ENCODE results near the gene SMIM35.

SMIM35 gene

DNA sequence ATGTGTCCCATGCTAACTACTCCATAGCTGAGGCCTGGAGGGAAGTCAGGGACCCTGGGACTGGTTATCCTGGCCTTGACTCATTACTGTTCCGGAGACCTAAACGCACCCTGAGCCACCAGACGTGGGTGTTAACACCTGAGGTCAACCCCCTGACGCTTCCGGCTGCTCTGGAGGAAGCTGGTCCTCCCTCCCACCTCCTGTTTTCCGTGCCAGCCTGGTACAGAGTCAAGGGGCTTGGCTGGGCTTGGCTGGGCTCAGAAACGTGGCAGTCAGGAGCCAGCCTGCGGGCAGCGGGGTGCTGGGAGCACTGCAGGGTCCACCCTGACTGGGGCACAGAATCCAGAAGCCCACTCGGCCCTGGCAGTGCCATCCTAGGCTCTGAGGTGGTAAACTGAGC, 7.3 kb downstream of the SMIM35 start:
- no peak for DNase-seq

DNA sequence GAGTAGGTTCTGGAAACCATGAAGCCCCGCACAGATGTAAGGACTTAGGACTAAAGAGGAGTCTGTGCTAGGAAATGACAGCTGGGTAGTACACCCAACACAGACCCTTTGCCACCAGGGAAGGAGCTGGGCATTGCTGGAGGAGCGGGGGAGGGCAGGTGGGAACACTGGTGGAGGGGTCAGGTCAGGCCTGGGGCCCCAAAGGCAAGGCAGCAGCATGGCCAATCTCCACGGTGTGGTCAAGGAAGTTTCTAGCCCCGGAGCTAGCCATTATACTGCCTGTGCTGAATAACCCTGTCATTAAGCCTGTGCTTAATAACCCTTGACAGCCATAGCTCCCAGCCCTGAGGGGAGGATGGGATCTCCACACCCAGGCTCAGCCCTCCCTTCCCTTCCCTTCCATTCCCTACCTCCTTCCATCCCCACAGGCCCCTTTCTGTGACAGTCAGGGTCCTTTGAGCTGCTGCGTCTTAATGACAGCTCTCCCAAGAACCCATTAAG, 7.8 kb downstream of the SMIM35 start:
- peak; percentile 91 for DNase-seq

DNA sequence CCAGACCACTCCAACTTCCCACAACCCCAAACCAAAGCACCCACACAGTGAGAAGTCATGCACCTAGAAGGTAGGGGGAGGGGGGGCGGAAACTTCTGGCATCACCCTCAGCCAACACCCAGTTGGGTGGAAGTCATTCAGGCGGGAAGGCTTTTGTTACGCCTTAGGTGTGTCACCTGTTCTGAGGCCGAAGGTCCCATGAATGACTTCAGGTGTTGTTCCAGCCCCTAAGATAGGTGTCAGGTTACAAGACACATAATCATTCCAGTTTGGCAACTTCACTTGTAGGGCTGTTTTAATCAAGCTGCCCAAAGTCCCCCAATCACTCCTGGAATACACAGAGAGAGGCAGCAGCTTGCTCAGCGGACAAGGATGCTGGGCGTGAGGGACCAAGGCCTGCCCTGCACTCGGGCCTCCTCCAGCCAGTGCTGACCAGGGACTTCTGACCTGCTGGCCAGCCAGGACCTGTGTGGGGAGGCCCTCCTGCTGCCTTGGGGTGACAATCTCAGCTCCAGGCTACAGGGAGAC, 9.9 kb downstream of the SMIM35 start, which contains the start of gene TMPRSS4:
TSS of gene TMPRSS4 (plus strand) at position 325 of the 528 bp plus-strand sequence. CDS start 225 bp downstream, outside the sequence.
- DNase-seq = no peak

DNA sequence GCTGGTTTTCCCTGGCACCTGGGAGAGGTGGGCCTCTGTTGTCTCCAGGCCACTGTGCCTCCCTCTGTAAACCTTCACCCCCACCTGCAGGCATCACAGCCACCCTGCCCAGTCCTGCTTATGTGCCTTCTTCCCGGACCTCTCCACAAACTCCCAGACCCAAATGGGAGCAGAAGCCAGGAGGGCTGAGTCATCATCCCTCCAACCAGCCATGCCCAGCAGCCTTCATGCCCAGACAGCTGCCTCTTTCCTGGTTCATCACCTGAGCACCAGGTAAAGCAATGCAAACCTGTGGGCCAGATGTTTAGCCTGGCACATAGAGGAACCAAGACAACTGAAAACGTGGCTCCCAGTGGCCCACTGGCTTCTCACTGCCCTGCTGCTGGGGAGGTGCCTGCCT, 12.0 kb downstream of the SMIM35 start:
- no peak for DNase-seq

DNA sequence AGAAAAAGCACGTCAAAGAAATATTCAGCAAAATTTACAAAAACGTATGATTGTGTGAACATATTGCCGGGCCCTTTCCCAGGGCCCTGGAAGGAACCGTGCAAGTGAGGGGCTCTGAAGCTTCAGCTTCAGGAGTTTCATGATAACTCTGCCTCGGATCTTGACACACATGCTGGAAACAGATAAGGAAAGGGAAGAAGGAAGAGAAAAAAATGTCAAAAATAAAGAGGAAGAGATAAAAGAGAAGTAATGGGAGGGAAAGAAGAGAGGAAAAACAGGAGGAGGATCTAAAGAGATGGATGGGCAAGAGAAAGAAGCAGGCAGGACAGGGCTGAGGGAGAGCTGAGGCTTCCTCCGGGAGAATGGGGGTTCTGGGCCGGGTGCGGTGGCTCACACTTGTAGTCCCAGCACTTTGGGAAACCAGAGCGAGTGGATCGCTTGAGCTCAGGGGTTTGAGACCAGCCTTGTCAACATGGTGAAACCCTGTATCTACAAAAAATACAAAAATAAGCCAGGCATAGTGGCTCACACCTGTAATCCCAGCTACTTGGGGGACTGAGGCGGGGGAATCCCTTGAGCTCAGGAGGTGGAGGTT, 12.6 kb downstream of the SMIM35 start:
- no peak for DNase-seq

DNA sequence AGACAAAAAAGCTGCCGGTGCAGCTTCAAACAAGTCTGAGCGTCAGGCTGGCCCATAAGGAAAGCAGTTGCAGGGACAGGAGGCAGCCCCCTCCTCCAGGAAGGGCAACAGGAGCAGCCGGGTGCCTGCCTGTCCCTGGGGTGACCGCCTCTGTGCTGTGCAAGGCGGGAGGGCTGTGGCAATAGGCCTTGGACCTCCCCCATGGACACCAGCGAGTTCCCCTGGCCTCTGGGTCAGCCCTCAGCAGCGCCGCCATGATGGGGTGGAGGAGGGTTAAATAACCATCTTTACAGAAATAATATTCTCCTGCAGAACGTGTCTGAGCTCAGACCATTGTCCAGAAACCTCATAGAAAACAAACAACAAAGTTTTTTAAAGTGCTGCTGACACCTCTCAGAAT, 13.2 kb downstream of the SMIM35 start:
- DNase-seq = no peak

DNA sequence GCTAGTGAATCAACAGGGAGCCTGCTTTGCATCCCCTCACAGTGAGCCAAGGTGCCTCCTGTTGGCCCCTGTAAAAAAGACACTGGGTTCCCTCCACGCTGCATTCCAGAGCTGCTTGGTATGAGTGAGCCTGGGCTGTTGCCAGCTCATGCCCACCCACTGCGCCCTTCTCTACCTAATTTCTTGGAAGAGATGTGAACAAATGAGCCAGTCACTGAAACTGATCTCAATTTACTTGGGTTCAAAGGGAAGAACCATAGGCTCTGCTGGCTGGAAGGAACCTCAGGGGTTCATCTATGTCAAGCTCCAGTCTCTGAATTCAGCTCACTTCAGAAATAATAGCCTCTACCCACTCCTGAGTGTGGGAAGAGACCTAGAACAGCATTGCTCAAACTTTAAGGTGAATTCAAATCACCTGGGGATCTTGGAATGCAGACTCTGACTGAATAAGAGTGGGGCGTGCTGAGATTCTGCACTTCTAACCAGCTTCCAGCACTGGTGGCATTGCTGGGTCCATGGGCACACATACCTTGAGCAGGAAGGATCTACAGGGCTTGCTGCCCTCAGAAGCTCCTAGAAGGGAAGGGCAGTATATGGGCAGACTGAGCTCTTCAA, 15.2 kb downstream of the SMIM35 start:
- no peak for DNase-seq

DNA sequence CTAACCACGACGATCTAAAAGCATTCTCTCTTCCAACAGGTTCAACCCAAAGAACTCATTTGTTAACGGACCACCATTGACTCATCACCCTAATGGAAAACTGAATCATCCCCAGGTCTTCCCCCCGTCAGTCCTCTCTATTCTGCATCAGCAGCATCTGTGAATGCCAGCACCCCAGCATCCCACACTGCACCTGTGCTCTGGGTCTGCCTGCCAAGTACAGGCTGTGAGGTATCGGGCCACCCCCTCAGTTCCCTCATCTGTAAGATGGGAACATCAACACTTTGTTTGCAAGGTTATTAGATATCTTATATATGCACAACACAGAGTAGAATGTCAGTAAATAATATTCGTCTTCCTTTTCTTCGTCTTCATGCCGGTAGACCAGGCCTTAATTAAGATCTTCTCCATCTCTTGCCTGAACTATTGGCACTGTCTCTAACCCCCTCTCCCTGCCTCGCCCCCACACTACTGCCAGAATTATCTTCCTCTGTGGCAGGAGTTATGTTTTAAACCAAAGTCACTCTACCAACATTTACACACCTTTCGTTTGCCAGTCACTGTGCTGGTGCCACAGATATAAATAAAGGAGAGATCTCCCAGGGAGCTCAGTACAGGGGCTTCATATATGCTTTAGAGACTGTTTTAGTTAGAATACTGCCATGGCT, 17.7 kb downstream of the SMIM35 start:
- no peak for DNase-seq

DNA sequence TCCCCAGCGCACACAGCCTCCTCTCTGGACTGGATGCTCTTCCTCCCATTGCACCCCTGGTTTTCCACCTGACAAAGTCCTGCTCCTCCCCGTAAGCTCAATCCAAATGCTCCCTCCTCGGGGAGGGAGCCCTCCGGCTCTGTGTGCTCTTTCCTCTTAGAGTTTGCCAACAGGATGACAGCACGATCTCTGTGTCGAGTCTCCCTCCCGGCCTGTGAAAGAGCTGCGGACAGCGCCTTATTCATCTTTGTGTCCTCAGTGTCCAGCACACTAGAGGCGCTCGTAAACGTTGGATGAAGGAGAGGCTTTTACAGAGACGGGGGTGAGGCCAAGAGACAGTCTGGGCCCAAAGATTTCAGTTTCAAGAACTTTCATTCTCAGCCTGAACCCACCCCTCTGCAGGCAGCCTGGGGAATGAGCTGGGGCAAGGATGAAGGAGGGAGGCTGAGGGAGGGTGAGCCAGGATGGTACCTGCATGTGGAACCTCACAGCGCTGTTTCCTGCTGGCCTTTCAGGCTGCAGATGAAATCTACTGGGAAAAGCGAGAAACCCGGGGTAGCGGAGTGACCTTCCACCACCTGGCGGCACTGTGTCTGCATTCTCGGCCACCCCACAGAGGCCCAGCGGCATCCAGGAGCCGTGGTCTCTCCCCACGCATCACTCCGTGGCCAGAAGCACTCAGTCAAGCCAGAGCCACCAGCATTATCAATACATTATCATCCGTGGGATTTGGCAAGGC, 18.4 kb downstream of the SMIM35 start:
- peak; percentile 76 for DNase-seq

DNA sequence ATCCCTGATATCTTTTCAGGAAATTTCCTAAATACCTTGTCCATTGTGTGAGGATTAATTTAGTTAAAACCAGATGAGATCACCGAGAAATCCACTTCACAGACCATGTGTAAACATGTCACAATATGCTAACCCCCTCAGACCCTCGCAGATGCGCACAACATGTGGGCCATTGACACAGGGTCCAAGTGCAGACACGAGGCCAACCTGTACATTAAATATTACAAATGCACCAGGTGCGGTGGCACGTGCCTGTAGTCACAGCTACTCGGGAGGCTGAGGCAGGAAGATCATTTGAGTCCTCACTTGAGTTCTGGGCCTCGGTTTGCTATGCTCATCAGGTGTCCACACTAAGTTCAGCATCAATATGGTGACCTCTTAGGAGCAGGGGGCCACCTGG, 19.8 kb downstream of the SMIM35 start:
- no peak for DNase-seq

DNA sequence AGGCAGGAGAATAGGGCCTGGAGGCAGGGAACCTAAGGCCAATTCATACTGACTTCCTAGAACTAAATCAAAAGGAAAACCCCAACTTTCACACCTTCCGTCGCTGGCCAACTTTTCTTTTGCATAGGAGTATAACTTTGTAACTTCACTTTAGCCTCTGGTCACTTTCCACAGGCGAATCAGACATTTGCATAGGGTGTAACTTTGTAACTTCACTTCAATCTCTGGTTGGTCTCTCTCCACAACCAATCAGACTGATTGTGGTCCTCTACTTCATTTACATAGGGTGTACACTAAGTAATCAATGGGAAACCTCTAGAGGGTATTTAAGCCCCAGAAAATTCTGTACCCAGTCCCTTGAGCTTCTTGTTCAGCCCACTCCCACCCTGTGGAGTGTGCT, 21.4 kb downstream of the SMIM35 start:
- DNase-seq = no peak

DNA sequence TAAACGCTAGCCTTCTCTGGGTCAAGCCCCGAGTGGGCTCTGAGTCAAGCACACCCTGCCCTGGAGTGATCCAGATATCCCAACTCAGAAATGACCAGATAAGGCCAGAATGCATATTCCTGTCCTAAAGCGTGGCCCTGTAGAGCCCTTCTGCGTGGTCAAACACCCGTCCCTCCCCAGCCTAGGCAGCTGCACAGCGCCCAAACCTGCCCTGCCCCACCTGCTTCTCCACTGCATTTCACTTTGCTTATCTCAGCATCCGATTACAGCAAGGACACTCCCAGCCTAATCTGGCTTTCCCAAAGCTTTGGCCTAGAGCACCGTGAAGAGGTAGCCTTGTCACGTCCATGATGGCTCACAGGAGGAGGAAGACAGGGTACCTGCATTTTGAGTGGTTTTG, 21.8 kb downstream of the SMIM35 start:
- no peak for DNase-seq

DNA sequence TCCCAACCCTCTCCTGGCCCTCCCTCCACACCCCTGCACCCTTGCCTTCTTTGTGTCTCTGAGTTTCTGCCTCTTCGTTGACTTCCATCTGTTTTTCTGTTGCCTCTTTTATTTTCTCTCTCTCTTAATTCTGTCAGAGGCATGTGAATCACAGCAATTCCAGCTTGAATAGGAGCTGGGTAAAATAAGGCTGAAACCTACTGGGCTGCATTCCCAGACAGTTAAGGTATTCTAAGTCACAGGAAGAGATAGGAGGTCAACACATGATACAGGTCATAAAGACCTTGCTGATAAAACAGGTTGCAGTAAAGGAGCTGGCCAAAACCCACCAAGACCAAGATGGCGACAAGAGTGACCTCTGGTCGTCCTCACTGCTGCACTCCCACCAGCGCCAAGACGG, 24.1 kb downstream of the SMIM35 start:
- DNase-seq = peak; percentile 23

DNA sequence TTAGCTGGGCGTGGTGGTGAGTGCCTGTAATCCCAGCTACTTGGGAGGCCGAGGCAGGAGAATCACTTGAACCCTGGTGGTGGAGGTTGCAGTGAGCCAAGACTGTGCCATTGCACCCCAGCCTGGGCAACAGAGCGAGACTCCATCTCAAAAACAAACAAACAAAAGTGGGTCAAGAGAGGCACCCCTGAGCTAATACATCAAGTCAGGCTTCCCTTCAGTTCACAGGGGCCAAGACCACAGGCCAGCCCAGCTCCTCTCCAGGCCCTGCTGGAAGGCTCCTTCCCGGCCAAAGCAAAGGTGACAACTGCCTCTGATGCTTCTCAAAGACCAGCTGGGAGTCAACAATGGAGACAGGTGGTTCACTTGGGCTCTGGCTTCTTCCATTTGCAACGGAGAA, 24.6 kb downstream of the SMIM35 start:
- peak; percentile 25 for DNase-seq

DNA sequence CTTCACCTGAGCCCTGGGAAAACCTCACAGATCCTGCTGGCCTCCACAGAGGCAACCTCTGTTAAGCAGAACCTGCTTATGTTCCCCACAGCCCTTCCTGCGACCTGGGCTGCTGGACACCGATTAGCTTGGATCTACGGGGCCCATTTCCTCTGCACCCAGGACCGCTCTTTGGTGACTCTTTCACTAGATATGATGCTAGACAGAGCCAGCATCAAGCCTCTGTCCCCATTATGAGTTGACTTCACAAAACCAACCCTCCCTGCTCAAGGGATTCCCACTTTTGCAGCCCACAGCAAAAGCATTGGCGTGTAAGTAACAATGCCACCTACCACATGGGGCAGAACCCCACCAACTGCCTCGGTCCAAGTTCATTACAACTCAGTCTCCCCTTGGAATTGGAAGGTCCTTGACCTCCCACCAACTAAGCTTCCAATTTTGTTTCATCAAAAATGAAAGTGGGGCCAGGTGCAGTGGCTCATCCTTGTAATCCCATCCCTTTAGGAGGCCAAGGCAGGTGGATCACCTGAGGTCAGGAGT, 25.1 kb downstream of the SMIM35 start:
- DNase-seq = peak; percentile 42

DNA sequence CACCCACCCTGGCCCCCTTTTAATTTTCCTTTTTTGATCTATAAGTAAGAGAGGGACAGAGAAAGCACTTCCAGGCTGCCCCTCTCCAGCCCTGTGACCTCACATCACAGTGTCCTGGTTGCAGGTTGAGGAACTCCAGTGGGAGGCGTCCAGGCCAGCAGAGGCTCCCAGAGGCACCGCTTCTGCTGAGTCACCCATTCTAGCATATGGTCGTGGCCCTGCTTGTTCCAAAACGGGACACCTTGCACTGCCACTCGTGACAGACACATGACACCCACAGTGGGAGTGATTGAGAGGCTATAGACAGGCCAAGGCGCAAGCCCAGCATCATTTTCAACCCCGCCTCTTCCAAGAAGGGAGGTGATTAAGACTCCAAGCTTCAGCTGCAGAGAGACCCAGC, 25.9 kb downstream of the SMIM35 start:
- DNase-seq = peak; percentile 56

DNA sequence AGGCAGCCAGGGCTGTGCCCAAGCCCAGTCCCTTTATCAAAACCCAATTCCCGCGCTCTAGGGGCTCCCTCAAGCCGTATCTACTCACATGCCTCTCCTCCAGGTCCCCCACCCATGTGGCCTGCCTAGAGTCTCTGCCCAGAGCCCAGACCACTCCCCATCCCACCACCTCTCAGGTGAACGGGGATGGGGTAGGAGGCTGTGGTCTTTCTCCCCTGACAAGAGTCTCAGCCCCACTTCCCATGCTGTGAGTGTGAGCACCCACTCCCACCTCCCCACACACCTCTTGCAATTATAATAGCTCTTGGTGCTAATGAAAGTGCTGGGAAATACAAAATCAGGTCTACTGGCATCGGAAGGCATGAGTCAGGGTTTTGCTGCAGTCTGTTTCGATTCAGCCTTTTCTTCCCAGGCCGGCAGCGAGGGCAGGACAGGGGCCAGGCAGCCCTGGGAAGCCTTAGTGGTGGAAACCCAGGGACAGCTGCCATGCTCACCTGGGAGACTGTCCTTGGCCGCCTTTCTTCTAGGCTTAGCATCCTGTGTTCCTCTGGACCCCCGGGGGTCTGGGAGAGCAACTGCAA, 26.6 kb downstream of the SMIM35 start:
- DNase-seq = peak; percentile 52

DNA sequence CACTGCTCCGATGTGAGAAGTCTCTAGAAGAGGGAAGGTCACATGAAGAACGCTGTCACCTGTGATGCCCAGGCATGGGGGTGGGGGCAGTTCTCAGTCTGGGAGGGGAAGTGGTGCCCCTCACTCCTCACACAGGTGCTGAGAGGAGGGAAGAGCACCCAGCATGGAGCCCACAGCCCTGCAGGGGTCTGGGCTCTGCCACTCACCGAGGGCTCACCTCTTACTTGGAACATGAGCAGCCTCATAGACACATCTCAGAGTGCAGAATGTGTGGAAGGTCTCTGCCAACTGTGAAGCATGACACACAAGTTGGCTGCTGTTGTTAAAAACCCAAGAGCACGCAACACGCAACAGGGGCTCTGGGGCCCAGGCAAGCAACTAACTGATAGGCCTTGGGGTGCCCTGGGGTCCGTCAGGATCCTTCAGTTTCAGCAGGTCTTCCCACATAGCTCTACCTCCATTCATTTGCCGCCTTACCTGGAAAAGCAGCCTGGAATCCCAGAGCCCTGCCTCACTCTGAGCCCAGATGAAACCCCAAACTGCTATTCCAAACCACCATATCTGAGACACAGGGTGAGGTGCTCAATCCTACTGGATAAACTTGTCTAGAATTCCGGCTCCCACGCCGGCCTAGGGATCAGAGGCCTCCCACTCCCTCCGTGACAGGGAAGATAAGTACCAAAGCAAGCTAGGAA, 27.4 kb downstream of the SMIM35 start:
- no peak for DNase-seq

DNA sequence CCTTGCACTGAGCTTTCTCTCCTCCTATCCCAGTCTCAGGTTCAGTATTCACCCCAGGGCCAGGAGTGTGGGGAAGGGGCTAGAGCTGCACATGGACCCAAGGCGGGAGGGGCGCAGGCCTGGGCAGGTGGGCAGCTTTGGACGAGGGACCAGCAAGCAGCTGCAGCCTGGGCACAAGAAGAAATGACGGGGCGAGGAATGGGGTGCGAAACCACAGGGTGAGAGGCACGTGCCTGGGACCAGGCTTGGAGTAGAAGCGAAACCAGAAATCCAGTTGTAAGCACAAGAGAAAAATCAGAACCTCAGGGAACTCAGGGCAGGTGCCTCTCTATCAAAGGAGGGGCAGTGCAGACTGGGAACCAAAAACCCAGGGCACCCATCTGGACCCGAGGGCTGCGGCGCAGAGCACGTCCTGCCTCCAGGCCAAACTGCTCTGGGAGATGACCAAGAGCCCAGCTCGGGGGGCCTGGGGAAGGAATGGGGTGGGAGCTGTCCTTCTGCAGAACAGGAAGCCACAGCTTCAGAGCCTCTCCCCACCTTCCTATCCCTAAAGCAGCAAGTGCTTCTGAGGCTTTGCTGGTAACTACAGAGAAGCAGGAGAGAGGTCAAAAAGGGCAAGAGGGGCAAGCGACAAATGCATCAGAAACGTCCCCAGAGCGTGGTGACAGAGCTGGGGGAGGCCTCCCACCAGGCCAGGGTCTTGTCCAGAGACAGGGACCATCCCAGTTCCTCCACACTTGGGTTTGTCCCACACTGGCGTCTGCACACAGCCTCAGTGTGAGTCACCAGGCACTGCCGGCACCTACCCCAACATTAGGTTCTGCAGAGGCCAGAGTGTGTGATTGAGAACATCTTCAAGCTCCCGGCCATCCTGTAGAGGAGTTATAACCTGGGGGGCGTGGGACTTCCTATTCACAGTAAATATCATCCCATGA, 28.2 kb downstream of the SMIM35 start:
- peak; percentile 65 for DNase-seq

DNA sequence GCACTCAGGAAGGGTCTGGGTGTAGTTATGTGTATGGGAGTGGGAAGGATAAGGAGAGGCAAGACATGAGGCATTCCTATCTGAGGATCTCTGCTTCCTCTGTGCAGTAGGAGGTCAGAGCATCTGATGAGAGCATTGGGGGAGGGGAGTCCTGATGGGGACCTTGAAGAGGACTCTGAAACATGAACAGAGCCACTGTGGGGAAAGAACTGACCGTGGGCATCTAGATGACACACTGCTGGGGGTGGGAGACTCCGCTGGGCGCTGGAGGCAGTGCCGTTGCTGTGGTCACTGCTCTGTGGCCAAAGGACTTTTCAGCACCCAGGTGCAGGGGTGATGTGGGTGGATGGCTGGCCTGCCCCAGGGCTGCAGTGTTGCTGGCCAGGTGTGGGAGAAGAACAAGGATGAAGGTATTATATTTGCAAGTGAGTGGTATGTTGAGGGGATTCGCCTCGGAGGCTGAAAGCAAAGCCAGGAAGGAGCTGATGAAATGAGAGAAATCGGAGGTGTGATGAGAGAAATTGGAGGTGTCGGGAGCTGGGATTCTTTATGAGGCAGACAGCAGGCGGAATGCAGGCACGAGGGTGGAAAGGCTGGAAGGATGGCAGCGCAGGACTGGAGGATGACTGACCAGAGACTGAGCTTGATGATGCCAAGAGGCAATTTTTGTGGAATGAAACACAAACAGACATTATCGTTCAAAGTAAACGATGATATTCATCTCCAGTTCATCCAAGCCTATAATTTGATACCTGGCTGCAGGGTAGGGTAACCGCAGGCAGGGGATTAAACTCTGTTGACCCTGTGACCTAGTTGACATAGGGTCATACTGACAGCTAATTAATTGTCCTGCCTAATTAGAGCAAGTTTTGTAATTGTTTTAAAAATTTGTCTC, 29.3 kb downstream of the SMIM35 start:
- peak; percentile 32 for DNase-seq

Measured in islet precursor cell (in vitro differentiated cells).